HG03196 (cell line): ENCODE data around the gene STC2.

Experiments
- ATAC-seq: cut with Tn5 transposase; IDR thresholded peaks from one replicate; pipeline ENCODE4 v1.9.1; 2021; ENCODE audit not compliant: unreplicated experiment

STC2 gene

DNA sequence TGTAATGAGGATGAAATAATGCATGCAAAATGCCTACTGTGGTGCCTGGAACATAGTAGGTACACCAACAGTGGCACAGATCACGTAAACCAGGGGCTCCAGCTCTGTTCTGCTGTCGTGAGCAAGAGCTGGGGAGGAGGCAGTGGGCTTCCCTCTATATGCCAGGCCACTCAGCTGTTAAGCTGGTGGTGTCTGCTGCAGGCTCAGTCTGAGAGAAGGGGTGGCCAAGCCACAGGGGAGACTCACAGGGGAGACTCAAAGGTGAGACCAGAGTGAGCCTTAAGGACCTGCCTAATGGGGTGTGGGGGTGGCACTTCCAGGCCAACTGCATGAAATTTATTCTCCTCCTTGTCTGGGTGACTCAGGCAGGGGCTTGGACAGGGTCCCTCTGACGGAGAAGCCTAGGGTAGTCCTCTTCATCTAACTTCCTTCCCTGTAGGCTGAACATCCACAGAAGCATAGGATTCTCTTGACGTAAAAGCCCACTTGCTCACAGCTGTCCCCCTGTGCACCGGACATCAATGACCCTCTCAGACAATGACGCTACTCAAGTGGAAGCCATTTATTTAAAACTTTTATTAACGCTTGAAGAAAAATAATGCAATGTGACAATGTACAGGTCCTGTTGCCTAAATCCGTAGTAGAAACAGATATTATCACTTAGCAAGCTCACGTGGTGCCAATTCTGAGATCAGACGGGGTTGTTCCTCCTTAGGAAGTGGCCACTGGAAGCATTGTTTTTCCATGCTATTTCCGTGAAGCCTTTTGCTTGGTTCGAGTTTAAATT lies 13.9 kb downstream of the STC2 start:
- ATAC-seq = no peak

- no peak for ATAC-seq
These were observed 14.8 kb downstream of the STC2 start for GRCh38 chr5:173313351-173313801.

DNA sequence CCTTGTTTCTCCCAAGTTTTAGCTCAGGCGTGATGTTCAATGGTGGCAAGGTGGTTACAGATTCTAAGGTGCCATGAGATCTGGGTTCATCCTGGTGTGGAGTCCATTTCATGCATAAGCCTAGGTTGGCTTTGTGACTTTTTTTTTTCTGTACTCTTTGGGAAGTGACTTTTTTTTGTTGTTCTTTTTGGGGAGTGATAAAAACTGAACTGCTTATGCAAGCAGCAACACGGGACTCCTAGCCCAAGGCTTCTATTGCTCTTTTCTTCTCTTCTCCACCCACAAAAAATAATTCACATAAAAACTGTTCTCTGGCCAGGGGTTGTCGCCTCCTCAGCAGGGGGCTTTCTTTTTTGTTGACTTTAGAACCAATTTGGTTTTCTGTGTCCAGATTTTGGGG lies 15.4 kb downstream of the STC2 start:
- ATAC-seq = no peak

- ATAC-seq = no peak
These were observed 16.2 kb downstream of the STC2 start for GRCh38 chr5:173311818-173312585.

GRCh38 chr5:173310861-173311785 lies 17.1 kb downstream of the STC2 start:
- ATAC-seq = no peak

GRCh38 chr5:173310218-173310769 lies 17.9 kb downstream of the STC2 start:
- no peak for ATAC-seq

GRCh38 chr5:173309731-173310130 lies 18.5 kb downstream of the STC2 start:
- ATAC-seq = no peak

DNA sequence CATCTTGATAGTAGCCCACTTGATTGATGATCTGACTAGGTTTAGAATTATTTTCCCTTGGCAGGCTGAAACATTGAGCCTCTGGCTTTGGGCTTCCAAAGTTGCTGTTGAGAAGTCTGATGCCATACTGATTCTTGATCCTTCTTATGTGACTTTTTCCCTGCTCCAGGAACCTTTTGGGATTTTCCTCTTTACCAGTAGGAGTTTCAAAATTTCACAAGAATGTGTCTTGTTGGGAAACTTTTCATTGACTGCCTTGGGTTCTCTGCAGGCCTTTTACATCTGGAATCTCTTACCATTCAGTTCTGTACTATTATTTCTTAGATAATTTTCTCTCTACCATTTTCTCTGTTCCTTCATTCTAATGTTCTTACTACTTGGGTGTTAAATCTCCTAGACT lies 20.0 kb downstream of the STC2 start:
- ATAC-seq = no peak

DNA sequence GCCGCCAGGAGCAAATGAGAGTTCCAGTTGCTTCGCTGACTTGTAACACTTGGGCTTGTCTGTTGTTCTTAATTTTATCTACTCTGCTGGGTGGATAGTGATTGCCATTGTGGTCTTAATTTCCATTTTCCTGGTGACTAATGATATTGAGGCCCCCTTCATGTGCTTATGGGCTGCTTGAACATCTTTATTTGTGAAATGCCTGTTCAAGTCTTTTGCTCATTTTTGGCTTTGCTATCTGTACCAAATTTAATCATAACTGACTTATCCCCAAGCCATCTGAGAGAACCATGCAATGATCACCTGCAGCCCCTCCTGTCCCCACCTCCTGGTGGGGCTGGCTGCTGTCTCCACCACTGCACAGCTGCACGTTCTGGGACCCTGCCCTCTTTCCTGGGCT lies 20.5 kb downstream of the STC2 start:
- ATAC-seq = no peak

DNA sequence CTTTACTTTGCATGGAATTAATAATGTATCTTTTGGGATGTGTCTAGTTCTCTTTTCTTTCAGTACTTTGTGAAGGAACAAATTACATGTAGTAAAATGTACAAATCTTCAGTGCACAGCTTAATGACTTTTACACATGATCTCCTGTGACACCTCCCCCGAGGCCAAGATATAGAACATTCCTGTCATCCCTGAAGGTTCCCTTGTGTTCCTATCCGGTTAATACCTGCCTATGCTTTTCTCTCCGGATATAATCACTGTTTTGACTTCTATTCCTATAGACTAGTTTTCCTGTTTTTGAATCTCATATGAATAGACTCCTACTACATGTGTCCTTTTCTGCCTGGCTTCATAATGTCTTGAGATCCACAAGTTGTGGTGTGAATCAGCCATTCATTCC lies 21.5 kb downstream of the STC2 start:
- no peak for ATAC-seq

DNA sequence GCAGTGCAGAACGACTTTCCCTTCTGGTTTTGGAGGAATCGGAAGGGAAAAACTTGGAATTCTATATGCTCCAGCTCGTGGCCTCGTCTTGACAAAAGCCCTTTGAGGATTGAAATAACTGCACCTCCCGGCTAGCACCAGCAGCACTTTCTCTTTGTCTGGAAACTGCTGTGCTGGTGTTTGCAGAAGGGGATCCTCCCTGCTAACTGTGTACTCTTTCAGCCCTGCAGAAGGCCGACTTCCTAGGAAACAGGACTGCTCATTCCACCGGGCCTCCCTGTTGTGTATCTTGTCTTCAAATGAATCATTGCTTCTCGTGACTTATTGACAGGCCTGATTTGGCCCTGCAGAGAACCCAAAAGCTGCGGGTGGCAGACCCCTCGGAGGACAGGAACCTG lies 23.6 kb downstream of the STC2 start:
- ATAC-seq = no peak

DNA sequence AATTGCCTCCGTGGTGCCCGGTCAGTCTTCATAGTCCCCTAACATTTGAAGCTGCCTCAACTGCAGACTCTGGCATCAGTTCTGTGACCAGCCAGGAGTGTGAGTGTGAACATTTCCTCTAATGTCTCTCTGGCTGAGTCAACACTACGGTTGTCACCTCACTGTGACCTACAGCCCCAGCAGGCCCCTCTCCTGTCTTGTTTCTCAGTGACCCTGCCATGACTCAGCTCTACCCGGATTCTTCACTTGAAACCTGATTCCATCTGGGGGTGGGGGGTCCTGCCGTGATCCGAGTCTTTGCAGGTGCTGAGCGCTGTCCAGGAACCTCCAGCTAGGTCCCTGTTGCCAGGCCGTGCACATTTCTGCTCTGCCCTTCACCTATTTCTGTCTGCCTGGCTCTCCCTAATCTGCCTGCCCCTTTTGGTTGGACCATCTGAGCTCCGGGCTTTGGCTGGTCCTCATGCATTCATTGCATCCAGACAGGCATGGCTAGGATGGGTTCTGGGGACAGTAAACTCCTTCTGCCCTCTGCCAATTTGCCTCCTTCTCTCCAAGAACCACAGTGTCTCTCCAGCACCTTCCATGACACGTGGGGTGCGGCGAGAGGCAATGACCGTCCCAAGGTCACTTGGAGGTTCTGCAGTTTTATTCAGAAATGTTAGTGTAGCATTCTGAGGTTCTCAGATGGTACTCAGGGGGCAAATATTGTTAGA lies 24.2 kb downstream of the STC2 start:
- ATAC-seq = no peak

GRCh38 chr5:173302546-173303155 lies 25.6 kb downstream of the STC2 start:
- no peak for ATAC-seq

DNA sequence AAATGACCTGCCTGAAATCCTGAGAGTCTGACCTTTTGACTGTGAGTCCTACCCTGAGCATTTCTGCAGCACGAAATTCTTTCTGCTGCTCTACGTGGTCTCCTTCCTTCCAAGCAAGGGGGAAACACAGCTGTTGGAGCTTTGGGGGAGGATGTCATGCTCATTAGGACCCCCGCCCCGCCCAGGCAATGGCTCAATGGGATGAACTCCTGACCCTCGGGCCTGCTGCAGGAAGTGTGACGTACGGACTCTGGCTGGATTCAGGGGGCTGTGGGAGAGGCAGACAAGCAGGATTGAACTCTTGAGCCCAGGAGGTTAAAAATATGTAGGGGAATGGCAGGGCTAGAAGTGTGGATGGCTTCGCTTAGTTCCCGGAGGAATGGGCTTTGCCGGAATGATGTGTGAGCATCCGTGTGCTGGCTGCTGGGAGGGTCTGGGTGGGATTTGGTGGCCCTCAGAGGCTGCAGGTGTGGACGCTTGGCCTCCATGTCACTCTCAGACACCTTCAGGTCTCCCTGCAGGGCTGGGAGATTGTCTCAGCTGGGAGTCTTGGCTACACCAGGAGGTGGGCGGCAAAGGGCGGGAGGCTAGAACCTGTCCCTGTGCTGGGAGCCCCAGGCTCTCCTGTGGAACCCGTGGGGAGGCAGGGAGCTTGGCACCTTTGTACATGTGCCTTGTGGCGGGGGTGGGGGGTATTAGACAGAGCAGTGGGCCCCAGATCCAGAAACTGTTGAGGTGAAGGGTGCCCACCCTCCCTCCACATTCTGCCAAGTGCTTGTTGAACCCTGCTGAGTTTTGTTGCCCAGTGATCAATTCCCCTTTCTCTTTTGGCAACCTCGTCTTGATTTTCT lies 26.3 kb downstream of the STC2 start:
- ATAC-seq = no peak

DNA sequence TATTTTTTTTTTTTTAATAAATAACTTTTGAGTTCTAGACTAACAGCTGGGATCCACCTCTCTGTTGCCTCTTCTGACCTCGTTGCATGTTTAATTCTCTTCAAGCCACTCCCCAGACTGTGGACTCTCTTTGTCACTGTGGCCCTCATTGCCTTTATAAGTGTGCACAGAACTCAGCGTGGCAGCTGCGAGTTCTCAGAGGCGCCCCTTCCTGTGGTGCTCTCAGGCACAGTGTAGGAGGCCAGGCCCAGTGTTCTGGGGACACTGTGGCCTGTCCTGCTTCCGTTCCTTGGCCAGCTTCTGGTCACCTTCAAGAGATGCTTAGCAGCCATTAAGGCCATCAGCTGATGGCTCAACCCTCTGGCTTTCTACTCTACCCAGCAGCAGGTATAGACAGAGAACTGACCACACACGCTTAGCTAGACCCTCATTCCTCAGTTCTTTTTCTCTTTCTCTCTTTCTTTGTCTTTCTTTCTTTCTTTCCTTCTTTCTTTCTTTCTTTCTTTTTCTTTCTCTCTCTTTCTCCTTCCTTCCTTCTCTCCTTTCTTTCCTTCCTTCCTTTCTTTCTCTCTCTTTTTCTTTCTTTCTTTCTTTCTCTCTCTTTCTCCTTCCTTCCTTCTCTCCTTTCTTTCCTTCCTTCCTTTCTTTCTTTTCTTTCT lies 27.7 kb downstream of the STC2 start:
- ATAC-seq = no peak

DNA sequence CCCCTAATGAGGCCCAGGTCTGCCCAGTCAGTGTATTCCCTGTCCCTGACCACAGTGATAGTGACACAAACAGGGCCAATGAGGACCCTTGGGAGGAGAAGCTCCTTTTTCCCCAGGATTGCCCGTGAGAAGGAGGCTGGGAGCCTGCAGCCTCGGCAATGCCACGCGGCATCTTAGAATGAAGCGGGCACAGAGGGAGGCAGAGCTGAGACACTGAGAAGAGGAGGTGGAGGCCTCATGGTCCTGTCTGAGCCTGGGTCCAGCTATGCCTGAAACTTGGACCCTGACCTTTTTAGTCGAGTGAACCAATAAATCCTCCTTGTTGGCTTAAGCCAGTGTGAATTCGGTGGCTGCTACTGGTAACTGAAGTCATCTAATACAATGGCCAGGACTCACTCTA lies 28.4 kb downstream of the STC2 start:
- no peak for ATAC-seq

DNA sequence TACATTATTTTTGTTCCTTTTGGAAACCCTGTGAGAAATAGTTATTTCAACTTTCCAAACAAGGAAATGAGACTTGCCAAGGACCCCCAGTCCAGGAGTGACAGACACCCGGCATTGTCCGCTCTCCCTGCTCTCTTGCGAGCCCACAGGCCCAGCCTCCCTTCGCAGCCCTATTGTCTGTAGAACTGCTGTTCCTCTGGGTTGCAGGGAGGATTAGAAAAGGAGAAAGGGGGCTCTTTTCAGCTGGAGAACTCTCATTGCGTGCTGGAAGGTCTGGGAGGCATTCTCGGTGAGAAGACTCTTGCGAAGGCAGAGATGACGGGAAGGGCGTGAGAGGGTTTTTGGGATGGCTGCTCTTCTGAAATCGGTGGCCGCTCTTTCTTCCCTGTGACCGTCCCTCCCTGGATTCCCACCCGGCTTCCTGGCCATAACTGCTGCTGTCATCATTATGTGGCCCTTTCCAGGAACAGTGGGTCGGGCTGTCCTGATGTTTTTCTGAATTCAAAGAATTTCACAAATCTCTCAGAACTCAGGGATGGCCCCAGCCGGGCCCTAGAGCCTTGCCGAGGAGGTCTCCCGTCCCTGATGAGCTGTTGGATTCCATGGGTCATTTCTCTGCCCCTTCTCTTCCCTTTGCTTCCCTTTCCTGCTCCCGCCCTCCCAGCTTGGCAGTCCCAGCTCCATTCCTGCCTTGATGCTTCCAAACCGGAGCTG lies 29.8 kb downstream of the STC2 start:
- ATAC-seq = no peak

- no peak for ATAC-seq
These were observed 30.4 kb downstream of the STC2 start for GRCh38 chr5:173297813-173298212.
